Mesenchymal stem cell (in vitro differentiated cells and primary cell): ENCODE data around the gene VPS8.

Source experiments
- DNase-seq: peaks from one replicate; pipeline ENCODE4 v3.0.0-alpha.2; 2013
- H2AFZ ChIP-seq: one replicate; pipeline ENCODE4 v1.6.1; 2013; ENCODE audit warnings: low read depth, mild to moderate bottlenecking, control low read depth, inconsistent platforms, low read length, moderate library complexity
- H2AK5ac ChIP-seq: 2 replicates; pipeline ENCODE4 v1.6.1; 2013; ENCODE audit warnings: low read length, moderate library complexity, mild to moderate bottlenecking, inconsistent platforms; ENCODE audit not compliant: severe bottlenecking
- H2BK120ac ChIP-seq: one replicate; pipeline ENCODE4 v1.6.1; 2013; ENCODE audit warnings: low read depth, mild to moderate bottlenecking, inconsistent platforms, low read length, moderate library complexity
- H2BK12ac ChIP-seq, 2 experiments: one replicate each; pipeline ENCODE4 v1.6.1; 2013; ENCODE audit warnings: inconsistent platforms in 2 of 2, low read length in 2 of 2, mild to moderate bottlenecking in 2 of 2, moderate library complexity in 2 of 2, control low read depth in 1 of 2
- H2BK15ac ChIP-seq: one replicate; pipeline ENCODE4 v1.6.1; 2013; ENCODE audit warnings: mild to moderate bottlenecking, low read depth, inconsistent platforms; ENCODE audit not compliant: poor library complexity, severe bottlenecking
- H2BK5ac ChIP-seq: 2 replicates; pipeline ENCODE4 v1.6.1; 2013; ENCODE audit warnings: low read depth, mild to moderate bottlenecking, low read length, control low read depth, inconsistent platforms; ENCODE audit not compliant: poor library complexity, severe bottlenecking
- H3K14ac ChIP-seq, 2 experiments: one replicate each; pipeline ENCODE4 v1.6.1; 2013; ENCODE audit warnings: inconsistent platforms in 2 of 2, low read length in 2 of 2, control low read depth in 1 of 2, mild to moderate bottlenecking in 1 of 2, moderate library complexity in 1 of 2
- H3K18ac ChIP-seq, 2 experiments: one replicate each; pipeline ENCODE4 v1.6.1; 2013; ENCODE audit warnings: inconsistent platforms in 2 of 2, low read length in 2 of 2, control low read depth in 1 of 2, low read depth in 1 of 2, mild to moderate bottlenecking in 1 of 2
- H3K23ac ChIP-seq, 2 experiments: one replicate each; pipeline ENCODE4 v1.6.1; 2013; ENCODE audit warnings: inconsistent platforms in 2 of 2, low read length in 2 of 2, mild to moderate bottlenecking in 2 of 2, moderate library complexity in 2 of 2, control low read depth in 1 of 2
- H3K27ac ChIP-seq: 2 replicates; pipeline ENCODE4 v1.5.1; 2013; ENCODE audit warnings: mild to moderate bottlenecking, moderate library complexity, low read length, control low read depth, inconsistent platforms; ENCODE audit not compliant: poor library complexity, severe bottlenecking
- H3K27me3 ChIP-seq, 2 experiments: 2 replicates each; pipeline versions ENCODE4 v1.6.1 to v1.7.0; 2013; ENCODE audit warnings: low read length in 2 of 2, mild to moderate bottlenecking in 2 of 2, moderate library complexity in 2 of 2, control low read depth in 1 of 2, inconsistent platforms in 1 of 2; ENCODE audit not compliant: control insufficient read depth in 1 of 2, insufficient read depth in 1 of 2
- H3K36me3 ChIP-seq, 2 experiments: 2 replicates each; pipeline versions ENCODE4 v1.6.1 to v1.7.0; 2013; ENCODE audit warnings: low read length in 2 of 2, control low read depth in 1 of 2, inconsistent platforms in 1 of 2, low read depth in 1 of 2, mild to moderate bottlenecking in 1 of 2; ENCODE audit not compliant: insufficient read depth in 2 of 2, control insufficient read depth in 1 of 2
- H3K4ac ChIP-seq, 2 experiments: one replicate each; pipeline ENCODE4 v1.6.1; 2013; ENCODE audit warnings: inconsistent platforms in 2 of 2, low read length in 2 of 2, mild to moderate bottlenecking in 2 of 2, moderate library complexity in 2 of 2, control low read depth in 1 of 2, low read depth in 1 of 2
- H3K4me1 ChIP-seq: 2 replicates; pipeline ENCODE4 v1.6.1; 2013; ENCODE audit warnings: low read depth, low read length, control low read depth; ENCODE audit not compliant: control insufficient read depth, insufficient read depth
- H3K4me2 ChIP-seq: 2 replicates; pipeline ENCODE4 v1.6.1; 2013; ENCODE audit warnings: low read length, mild to moderate bottlenecking, inconsistent platforms; ENCODE audit not compliant: poor library complexity, severe bottlenecking
- H3K4me3 ChIP-seq, 2 experiments: 2 replicates each; pipeline versions ENCODE4 v1.5.1 to v1.7.0; 2013; ENCODE audit warnings: low read length in 2 of 2, mild to moderate bottlenecking in 2 of 2, control low read depth in 1 of 2, low read depth in 1 of 2; ENCODE audit not compliant: insufficient read depth in 1 of 2
- H3K79me1 ChIP-seq: replicated peaks from 2 replicates; pipeline ENCODE4 v1.6.1; 2013; ENCODE audit warnings: mild to moderate bottlenecking, control low read depth, low read length, inconsistent platforms; ENCODE audit not compliant: poor library complexity, severe bottlenecking
- H3K9ac ChIP-seq: 2 replicates; pipeline ENCODE4 v1.7.0; 2013; ENCODE audit warnings: mild to moderate bottlenecking, low read length, moderate library complexity
- H3K9me3 ChIP-seq: 2 replicates; pipeline ENCODE4 v1.7.0; 2013; ENCODE audit warnings: mild to moderate bottlenecking, low read length; ENCODE audit not compliant: control insufficient read depth
- H4K8ac ChIP-seq: one replicate; pipeline ENCODE4 v1.6.1; 2013; ENCODE audit warnings: inconsistent platforms, mild to moderate bottlenecking, low read length, moderate library complexity
- H4K91ac ChIP-seq: one replicate; pipeline ENCODE4 v1.6.1; 2013; ENCODE audit warnings: mild to moderate bottlenecking, low read length, inconsistent platforms
- WGBS: methylation state at CpG from one replicate; pipeline ENCODE4 v1.1.7; 2013; ENCODE audit warnings: mixed read lengths; 5-methylcytosine and 5-hydroxymethylcytosine counted together

The VPS8 gene

DNA sequence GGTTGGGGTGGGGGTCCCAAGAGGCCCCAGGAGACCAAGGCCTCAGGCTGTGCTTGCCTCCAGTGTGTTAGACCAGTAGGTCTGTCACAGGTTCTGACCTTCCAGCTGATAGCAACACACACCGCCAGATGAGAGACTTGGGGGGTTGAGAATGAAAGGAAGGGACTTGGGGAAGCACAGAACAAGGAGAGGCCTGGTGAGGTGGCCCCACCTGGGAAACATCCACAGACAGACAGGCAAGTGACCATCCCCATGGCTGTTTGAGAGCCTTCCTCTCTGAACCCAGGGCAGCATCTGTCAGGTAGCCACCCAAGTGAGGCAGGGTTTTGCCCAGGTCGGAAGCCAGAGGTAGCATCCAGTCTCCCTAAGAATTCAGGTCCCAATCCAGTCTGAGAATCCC is 35.0 kb upstream of the VPS8 start:
- Histone ChIP-seq H2BK120ac (no peak overlapping the region), H2BK15ac (no peak overlapping the region), H4K91ac (no peak overlapping the region), H3K9me3 (no peaks in the 10 kb centered on the region), H3K4me2 (no peak overlapping the region), H3K4me1 (peaks cover 11% of the 10 kb centered on the region), H2AK5ac (no peak overlapping the region), H3K4ac (no peak overlapping the region), H4K8ac (no peak overlapping the region), H3K36me3 (no peaks in the 10 kb centered on the region), H3K9ac (peak overlapping the region; percentile 34), H2BK12ac (no peak overlapping the region), H2AFZ (no peak overlapping the region), H3K27ac (no peak overlapping the region), H3K18ac (no peak overlapping the region), H3K79me1 (no peaks in the 10 kb centered on the region), H3K4me3 (no peak overlapping the region), H2BK5ac (no peak overlapping the region), H3K27me3 (peaks cover 8 to 37% of the 10 kb centered on the region in 2 experiments), H3K14ac (no peak overlapping the region), H3K23ac (no peak overlapping the region)
- DNase-seq: no peak
- 74% methylated on average over 2 of the region's 2 CpGs for WGBS

- 55% methylated on average over 9 of the region's 11 CpGs for WGBS
- H3K27ac ChIP-seq: no peak overlapping the region
These were observed 34.2 kb upstream of the VPS8 start for GRCh38 chr3:184777566-184778356.

DNA sequence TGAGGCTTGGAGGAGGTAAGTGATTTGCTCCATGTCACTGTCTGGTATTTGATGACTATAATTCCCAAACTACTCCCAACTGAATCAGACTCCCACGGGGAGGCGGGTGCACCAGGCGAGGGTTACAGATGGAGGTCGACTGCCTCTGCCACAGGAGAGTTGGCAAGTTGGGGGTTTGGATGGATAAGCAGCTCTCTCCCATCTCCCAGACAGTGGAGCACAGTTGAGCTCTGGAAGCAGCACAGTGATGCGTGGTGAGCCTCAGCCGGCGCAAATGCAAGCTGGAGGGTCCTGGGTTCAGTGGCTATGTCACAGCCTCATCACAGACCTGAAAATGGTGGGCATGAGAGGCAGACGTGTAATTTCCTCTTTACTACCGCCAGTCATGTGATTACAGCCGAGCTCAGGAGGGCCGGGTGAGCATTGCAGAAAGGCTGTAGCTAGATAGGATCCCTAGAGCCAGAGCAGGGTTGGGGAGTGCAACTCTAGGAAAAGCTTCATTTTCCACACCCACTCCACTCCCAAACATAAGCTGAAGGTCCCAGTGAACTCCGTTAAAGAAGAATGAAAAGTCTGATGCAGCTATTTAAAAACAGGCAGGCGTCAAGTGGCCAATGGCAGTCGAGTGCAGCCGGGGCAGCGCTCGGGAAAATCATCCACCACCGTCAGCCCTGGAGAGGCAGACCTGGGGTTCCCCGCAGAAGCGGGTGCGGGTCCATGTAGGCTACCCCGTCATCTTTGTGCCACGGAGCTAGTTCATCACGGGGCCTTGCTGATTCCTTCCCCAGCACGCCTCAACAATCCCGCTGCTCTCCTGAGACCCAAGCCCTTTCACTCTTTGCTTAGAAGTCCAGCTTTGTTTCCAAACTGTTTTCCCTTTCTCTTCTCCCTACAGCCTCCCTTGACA is 33.3 kb upstream of the VPS8 start:
- Histone ChIP-seq H3K79me1 (no peaks in the 10 kb centered on the region), H2BK15ac (no peak overlapping the region), H3K23ac (no peak overlapping the region), H3K18ac (no peak overlapping the region), H3K4me2 (no peak overlapping the region), H3K14ac (no peak overlapping the region), H3K27ac (no peak overlapping the region), H2BK5ac (no peak overlapping the region), H4K91ac (no peak overlapping the region), H3K27me3 (peaks cover 8 to 34% of the 10 kb centered on the region in 2 experiments), H3K4me1 (peaks cover 11% of the 10 kb centered on the region), H4K8ac (peak overlapping the region; percentile 80), H2AFZ (no peak overlapping the region), H3K9ac (peak overlapping the region; percentile 65), H2BK12ac (no peak overlapping the region), H2AK5ac (no peak overlapping the region), H2BK120ac (no peak overlapping the region), H3K4ac (no peak overlapping the region), H3K4me3 (peak overlapping the region in 1 of 2 experiments; percentile 67), H3K36me3 (no peaks in the 10 kb centered on the region), H3K9me3 (no peaks in the 10 kb centered on the region)
- 84% methylated on average over 22 of the region's 26 CpGs for WGBS
- no peak for DNase-seq

More at GRCh38 chr3:184777566-184778356, 34.2 kb upstream of the VPS8 start:
- H3K14ac ChIP-seq: no peak overlapping the region
- H4K8ac ChIP-seq: peak overlapping the region; percentile 27
- H2BK5ac ChIP-seq: no peak overlapping the region
- peak overlapping the region in 1 of 2 experiments; percentile 51 for H2BK12ac ChIP-seq
- peak; percentile 93 for DNase-seq
- no peak overlapping the region for H3K23ac ChIP-seq
- H3K9me3 ChIP-seq: no peaks in the 10 kb centered on the region
- peaks cover 11% of the 10 kb centered on the region for H3K4me1 ChIP-seq
- H3K4me3 ChIP-seq: no peak overlapping the region
- no peak overlapping the region for H2BK120ac ChIP-seq
- H3K18ac ChIP-seq: no peak overlapping the region
- H3K4me2 ChIP-seq: no peak overlapping the region
- H4K91ac ChIP-seq: peak overlapping the region; percentile 14
- no peaks in the 10 kb centered on the region for H3K79me1 ChIP-seq
- H2AK5ac ChIP-seq: no peak overlapping the region
- no peak overlapping the region for H3K9ac ChIP-seq
- no peaks in the 10 kb centered on the region for H3K36me3 ChIP-seq
- peak overlapping the region in 1 of 2 experiments; percentile 83 for H3K4ac ChIP-seq
- no peak overlapping the region for H2BK15ac ChIP-seq
- no peak overlapping the region for H2AFZ ChIP-seq
- H3K27me3 ChIP-seq: peaks cover 8 to 34% of the 10 kb centered on the region in 2 experiments

- Histone ChIP-seq H3K9me3 (no peaks in the 10 kb centered on the region), H2BK12ac (no peak overlapping the region), H3K4me1 (peaks cover 10% of the 10 kb centered on the region), H3K27me3 (peaks cover 5 to 22% of the 10 kb centered on the region in 2 experiments), H3K4me2 (no peak overlapping the region), H2AFZ (no peak overlapping the region), H3K36me3 (no peaks in the 10 kb centered on the region), H2AK5ac (no peak overlapping the region), H3K27ac (no peak overlapping the region), H3K14ac (no peak overlapping the region), H3K4me3 (no peak overlapping the region), H2BK120ac (no peak overlapping the region), H4K91ac (no peak overlapping the region), H3K18ac (no peak overlapping the region), H3K9ac (no peak overlapping the region), H2BK15ac (no peak overlapping the region), H2BK5ac (no peak overlapping the region), H4K8ac (no peak overlapping the region), H3K79me1 (no peaks in the 10 kb centered on the region), H3K4ac (no peak overlapping the region), H3K23ac (no peak overlapping the region)
- 83% methylated on average over 6 of the region's 6 CpGs for WGBS
- no peak for DNase-seq
These were observed 30.9 kb upstream of the VPS8 start for GRCh38 chr3:184780981-184781515.
